ENCODE data around the gene EFHD1. TPM values are rescaled to one million over a fixed set of nuclear protein-coding genes. Genes with fewer than 3 reads are reported as not detected.

EFHD1 gene
- total RNA-seq, 4 donors from 2014 or later: 13.3 to 23.7 (median 15.3) TPM

GRCh38 chr2:232607011-232607410 lies 26.4 kb upstream of the EFHD1 start:
- WGBS: 90% methylated on average over 17 of the region's 17 CpGs

GRCh38 chr2:232609607-232610006 lies 23.8 kb upstream of the EFHD1 start:
- Histone ChIP-seq H3K4me3 (no peak overlapping the region), H3K27ac (replicated peaks in 1 of 4) (no peak overlapping the region), H3K4me1 (peaks cover 4 to 11% (median 9%) of the 10 kb centered on the region in 4 donors), H3K36me3 (no peaks in the 10 kb centered on the region), H3K9me3 (no peaks in the 10 kb centered on the region), H3K27me3 (no peaks in the 10 kb centered on the region)
- DNase-seq (ENCODE audit: extremely low spot score): no peak
- intact Hi-C loops (cut with DNase I): loop anchor here (5.0 to 10.0 kb wide), 3 partner anchors 85 to 643 kb away; partner anchors contain the start of genes ATG16L1 and GIGYF2
- 85% methylated on average over 8 of the region's 8 CpGs for WGBS
- TF ChIP-seq POLR2A (IDR thresholded peaks at IDR 0.05; ENCODE audit: low read depth) (no peak), EP300 (IDR thresholded peaks at IDR 0.05) (no peak), POLR2AphosphoS5 (IDR thresholded peaks at IDR 0.05) (no peak)
- TF ChIP-seq, protein P1, sequence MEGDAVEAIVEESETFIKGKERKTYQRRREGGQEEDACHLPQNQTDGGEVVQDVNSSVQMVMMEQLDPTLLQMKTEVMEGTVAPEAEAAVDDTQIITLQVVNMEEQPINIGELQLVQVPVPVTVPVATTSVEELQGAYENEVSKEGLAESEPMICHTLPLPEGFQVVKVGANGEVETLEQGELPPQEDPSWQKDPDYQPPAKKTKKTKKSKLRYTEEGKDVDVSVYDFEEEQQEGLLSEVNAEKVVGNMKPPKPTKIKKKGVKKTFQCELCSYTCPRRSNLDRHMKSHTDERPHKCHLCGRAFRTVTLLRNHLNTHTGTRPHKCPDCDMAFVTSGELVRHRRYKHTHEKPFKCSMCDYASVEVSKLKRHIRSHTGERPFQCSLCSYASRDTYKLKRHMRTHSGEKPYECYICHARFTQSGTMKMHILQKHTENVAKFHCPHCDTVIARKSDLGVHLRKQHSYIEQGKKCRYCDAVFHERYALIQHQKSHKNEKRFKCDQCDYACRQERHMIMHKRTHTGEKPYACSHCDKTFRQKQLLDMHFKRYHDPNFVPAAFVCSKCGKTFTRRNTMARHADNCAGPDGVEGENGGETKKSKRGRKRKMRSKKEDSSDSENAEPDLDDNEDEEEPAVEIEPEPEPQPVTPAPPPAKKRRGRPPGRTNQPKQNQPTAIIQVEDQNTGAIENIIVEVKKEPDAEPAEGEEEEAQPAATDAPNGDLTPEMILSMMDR (IDR thresholded peaks at IDR 0.05): no peak

More at GRCh38 chr2:232607011-232607410, 26.4 kb upstream of the EFHD1 start:
- DNase-seq (ENCODE audit: extremely low spot score): no peak
- Histone ChIP-seq H3K27me3 (no peaks in the 10 kb centered on the region), H3K27ac (replicated peaks in 1 of 4) (no peak overlapping the region), H3K4me3 (no peak overlapping the region), H3K9me3 (no peaks in the 10 kb centered on the region), H3K4me1 (peaks cover 4 to 11% (median 9%) of the 10 kb centered on the region in 4 donors), H3K36me3 (no peaks in the 10 kb centered on the region)
- intact Hi-C loops (cut with DNase I): loop anchor here (5.0 to 10.0 kb wide), 3 partner anchors 88 to 645 kb away; partner anchors contain the start of genes ATG16L1 and GIGYF2
- TF ChIP-seq POLR2A (IDR thresholded peaks at IDR 0.05; ENCODE audit: low read depth) (no peak), POLR2AphosphoS5 (IDR thresholded peaks at IDR 0.05) (no peak), EP300 (IDR thresholded peaks at IDR 0.05) (no peak)
- TF ChIP-seq, protein P1 (IDR thresholded peaks at IDR 0.05): no peak

GRCh38 chr2:232610081-232610480 lies 23.3 kb upstream of the EFHD1 start:
- DNase-seq (ENCODE audit: extremely low spot score): no peak
- no peak for TF ChIP-seq EP300 (IDR thresholded peaks at IDR 0.05)
- TF ChIP-seq, protein P1 (IDR thresholded peaks at IDR 0.05): no peak
- no peak for TF ChIP-seq POLR2AphosphoS5 (IDR thresholded peaks at IDR 0.05)
- no peak for TF ChIP-seq POLR2A (IDR thresholded peaks at IDR 0.05; ENCODE audit: low read depth)
- intact Hi-C loops (cut with DNase I): no loop called here
- no peaks in the 10 kb centered on the region for H3K36me3 ChIP-seq
- 75% methylated on average over 3 of the region's 3 CpGs for WGBS
- H3K4me1 ChIP-seq: peaks cover 4 to 11% (median 9%) of the 10 kb centered on the region in 4 donors
- no peak overlapping the region for H3K27ac ChIP-seq (replicated peaks in 1 of 4)
- no peak overlapping the region for H3K4me3 ChIP-seq
- H3K9me3 ChIP-seq: no peaks in the 10 kb centered on the region
- H3K27me3 ChIP-seq: no peaks in the 10 kb centered on the region

DNA sequence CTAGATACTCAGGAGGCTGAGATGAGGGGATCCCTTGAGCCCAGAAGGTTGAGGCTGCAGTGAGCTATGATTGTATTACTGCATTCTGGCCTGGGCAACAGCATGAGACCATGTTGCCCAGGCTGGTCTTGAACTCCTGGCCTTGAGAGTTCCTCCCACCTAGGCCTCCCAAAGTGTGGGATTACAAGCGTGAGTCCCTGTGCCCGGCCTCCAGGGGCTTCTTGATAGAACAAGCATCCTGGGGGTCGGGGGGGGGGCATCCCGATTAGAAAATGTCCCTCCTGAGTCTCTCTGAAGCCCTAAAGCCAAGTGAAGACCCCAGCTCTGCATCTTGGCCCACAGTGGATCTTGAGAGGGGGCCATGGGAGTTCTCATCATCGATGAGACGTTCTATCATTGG lies 22.3 kb upstream of the EFHD1 start:
- Histone ChIP-seq H3K4me1 (peaks cover 4 to 6% (median 5%) of the 10 kb centered on the region in 4 donors), H3K36me3 (no peaks in the 10 kb centered on the region), H3K4me3 (no peak overlapping the region), H3K27ac (replicated peaks in 1 of 4) (no peak overlapping the region), H3K9me3 (no peaks in the 10 kb centered on the region), H3K27me3 (no peaks in the 10 kb centered on the region)
- no peak for DNase-seq (ENCODE audit: extremely low spot score)
- intact Hi-C loops (cut with DNase I): no loop called here
- TF ChIP-seq POLR2AphosphoS5 (IDR thresholded peaks at IDR 0.05) (no peak), EP300 (IDR thresholded peaks at IDR 0.05) (no peak), POLR2A (IDR thresholded peaks at IDR 0.05; ENCODE audit: low read depth) (no peak)
- TF ChIP-seq, protein P1 (IDR thresholded peaks at IDR 0.05): no peak
- 89% methylated on average over 5 of the region's 6 CpGs for WGBS

Measured in esophagus muscularis mucosa (tissue), 4 donors.